NCI-H446 (cell line): ENCODE data around the gene PPIB.
"Not testable (repeated sequence)": the region's sequence is repeated elsewhere in the genome, so short reads cannot be mapped to it uniquely, and the experiment has no call there.

ENCODE experiments used
- DNase-seq, 2 experiments: peaks; one replicate each; lab custom pipeline; 2025; lab: John Stamatoyannopoulos, UW

PPIB gene

DNA sequence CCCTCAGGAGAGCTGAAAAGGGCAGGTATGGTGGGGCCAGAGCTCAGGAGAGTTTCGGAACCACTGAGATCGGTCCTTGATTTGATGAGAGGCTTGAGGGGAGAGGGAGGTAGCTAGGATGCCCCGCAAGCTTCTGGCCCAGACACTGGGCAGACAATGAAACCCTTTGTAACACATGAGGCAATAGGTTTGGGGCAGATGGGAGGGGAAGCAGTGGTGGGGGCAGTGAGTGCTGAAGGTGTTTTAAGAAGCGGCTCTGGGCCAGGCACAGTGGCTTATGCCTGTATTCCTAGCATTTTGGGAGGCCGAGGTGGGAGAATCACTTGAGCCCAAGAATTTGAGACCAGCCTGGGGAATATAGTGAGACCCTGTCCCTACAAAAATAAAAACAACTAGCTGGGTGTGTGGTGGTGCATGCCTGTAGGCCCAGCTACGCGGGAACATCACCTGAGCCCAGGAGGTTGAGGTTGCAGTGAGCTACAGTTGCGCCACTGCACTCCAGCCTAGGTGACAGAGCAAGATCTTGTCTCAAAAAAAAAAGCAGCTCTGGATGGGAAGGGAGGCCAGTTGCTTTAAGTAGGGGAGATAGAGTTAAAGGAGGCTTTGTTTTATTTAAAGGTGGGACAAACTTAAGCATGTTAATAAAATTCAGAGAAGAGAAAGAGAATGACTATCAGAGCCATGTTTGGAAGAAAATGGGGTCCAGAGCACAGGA, 20.9 kb downstream of the PPIB start:
- DNase-seq = no peak

DNA sequence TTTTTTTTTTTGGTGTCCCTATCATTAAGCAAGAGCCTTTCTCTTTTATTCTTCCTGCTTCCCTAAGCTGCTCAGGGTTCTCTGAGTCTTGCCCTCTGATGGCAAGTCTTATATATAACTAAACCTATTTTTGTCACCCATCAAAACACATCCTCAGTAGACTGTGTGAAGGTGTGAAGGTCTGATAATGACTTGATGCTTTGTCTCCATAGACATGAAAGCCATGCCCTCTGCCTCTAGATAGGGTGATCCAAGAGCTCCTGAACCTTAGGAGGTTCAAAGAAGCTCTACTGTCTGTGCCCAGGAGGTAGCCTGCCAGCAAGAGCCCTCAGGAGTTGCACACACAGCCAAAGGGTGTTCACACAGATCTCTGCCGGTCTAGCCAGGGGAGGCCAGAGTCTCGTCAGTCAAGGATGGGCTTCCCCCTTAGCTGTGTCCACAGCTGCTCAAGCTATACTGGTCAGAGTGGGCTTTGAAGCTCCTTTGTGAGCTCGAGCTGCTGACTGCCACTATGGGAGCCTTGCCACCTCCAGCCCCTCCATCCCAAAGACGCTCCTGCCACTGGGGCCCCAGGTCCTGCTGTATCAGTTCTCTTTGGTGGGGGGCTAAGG, 24.4 kb downstream of the PPIB start:
- no peak for DNase-seq

DNA sequence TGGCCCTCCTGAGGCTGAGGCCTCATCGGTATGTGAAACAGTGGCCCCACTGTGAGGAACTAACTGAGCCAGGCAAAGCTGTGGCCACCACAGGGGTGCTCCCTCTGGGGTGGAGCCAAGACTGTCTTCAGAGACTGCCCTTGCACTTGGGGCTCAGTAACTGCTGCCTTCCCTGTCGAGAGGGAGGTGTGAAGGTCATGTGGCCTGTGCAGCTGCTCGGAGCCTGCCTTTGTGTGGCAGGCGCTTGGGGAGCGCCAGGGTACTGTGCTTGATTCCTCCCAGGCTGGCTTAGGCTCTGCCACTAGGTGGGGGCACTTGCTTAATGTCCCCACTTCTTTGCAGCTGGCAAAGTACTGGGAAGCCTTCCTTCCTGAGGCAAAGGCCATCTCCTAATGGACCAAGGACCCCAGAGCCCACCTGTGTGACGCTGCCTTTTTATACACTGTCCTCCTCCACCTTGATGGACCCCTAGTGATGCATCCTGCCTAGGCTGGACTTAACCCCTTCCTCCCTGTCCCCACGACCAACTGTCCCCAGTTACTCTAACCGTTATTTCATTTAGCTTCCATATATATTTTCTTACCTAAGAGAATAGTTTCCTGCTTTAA, 25.5 kb downstream of the PPIB start:
- DNase-seq = no peak

DNA sequence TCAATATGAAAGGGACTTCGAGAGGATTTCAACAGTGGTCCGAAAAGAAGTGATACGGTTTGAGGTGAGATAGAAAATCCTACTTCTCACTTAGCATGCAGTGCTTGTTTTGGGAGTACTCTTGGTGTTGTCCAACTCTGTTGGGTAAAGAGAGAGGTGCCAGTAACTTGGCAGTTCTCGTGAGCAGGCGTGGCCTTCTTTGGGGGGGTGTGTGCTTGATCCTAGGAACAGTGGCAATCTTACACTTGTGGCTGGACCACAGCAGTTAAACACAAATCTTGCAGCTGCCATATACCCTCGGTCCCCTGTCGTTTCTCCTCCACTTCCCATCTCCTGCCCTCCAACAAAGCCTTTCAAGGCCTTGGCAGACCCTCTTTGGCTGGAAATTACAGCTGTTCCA, 26.5 kb downstream of the PPIB start:
- DNase-seq = no peak

DNA sequence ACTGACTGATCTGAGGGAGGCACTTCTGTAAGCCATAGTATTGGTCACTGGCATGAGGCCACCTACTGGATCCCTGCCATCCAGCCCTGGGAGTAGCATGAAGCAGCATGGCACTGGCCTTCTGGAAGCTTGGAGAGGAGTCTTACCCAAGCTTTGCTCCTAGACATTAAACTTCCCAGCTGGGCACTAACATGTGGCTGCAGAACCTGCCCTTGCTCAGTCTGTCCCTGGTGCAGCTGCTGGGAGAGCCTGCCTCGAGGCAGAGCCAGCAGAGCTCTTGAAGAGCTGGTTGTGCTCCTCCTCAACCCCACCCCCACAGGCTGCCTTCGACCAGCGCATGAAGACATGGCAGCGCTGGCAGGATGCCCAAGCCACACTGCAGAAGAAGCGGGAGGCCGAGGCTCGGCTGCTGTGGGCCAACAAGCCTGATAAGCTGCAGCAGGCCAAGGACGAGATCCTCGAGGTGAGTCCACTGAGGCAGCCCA, 28.4 kb downstream of the PPIB start:
- DNase-seq = peak in 1 of 2 experiments; percentile 37

DNA sequence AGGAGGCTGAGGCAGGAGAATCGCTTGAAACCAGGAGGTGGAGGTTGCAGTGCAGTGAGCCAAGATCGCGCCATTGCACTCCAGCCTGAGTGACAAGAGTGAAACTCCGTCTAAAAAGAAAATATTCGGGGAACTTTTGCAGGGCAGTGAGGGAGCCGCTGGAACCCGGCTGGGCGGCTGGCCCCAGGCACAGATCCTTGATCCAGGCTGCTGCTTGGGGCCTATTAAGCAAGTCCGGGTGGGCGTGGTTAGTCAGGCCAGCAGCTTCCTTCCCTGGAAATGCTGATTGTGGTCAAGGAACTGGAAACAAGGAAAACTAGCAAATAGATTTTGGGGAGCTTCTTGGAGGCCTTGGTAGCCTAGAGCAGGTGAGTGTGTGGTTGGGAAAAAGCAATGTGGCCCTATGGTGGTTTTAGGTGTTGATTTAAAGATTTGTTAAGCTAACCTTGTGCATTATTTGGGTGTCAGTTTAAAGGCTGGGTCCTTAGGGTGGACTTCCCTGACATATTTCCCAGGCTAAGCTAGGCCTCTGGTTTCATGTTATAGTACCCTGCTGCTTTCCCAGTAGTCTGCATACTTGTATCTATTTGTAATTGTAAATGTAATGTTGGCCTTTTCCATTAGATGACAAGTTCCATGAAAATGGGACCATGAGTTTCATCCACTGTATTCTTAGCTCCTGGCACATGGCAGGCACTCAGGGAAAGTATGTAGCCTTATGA, 29.0 kb downstream of the PPIB start:
- no peak for DNase-seq

DNA sequence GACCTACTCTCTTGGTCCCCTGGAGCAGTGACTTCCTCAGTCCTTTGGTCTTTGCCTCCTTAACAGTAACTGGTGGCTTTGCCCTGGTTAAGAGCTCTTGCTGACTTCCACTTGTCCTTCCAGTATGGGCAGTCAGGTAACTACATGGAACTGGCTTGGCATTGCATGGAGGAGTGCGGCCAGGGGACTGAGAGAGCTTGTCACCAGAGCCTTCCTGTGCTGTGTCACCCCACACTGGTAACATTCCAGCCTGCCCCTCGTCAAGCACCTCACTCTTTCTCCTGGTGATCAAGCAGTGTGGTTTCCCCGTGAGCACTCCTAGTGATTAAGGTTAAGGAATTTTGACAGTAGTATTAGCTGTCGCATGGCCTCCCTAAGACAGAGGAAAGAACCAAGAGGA, 30.6 kb downstream of the PPIB start:
- no peak for DNase-seq

DNA sequence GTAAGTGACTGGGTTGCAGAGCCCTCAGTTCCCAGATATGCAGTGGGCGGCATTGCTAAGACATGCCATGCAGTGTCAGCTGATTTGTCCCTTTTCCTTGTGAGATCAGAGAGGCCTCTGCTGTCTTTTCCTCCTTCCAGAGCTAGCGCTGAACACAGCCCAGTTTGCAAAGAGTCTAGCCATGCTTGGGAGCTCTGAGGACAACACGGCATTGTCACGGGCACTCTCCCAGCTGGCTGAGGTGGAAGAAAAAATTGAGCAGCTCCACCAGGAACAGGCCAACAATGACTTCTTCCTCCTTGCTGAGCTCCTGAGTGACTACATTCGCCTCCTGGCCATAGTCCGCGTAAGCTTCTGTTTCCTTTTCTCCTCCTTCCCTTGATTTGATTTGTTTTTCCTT, 31.3 kb downstream of the PPIB start:
- no peak for DNase-seq

DNA sequence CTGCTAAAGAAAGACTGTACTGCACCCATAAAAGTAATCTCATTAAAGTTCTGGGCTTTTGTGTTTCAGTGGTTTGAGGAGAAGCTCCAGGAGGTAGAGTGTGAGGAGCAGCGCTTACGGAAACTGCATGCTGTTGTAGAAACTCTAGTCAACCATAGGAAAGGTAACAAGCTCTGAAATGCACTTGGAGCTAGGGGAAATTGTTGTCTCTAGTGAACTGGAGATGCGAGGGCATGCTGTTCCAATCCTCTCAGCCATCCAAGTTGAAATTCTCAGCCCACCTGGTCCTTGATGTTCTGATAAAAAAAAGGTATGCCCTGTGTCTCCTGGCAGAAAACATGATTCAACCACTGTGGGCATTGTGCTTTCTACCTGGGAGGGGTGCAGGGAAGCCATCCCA, 32.7 kb downstream of the PPIB start:
- DNase-seq = no peak

DNA sequence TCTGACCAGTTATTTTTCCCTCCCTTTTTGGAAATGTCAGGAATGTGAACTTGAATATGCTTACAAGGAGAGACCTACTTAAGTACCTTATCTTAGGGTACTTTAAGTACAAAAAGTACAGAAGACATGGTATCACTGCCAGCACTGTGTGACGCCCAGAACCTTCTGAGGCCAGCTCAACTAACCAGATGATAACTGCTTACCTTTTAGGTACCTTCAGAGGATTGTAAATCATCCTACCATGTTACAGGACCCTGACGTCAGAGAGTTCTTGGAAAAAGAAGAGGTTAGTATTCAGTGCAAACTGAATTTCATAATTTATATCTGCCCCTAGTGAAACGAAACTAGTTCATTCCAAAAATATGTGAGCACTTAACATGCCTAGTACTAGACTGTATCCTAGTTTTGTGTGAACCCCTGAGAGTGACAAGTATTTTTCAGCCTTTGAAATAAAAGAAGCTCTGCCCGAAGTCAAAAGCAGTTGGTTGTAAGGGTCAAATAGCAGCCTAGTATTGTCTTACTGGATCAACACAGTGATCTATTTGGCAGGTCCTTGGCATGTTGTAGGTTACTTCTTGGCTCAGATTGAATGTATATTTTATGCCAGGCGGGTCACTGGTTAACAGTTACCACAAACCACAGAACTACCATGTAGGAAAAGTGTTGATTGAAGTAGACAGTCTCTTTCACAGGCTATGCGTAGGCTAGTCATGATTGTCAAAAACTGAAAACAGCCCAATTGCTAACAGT, 35.1 kb downstream of the PPIB start:
- no peak for DNase-seq

DNA sequence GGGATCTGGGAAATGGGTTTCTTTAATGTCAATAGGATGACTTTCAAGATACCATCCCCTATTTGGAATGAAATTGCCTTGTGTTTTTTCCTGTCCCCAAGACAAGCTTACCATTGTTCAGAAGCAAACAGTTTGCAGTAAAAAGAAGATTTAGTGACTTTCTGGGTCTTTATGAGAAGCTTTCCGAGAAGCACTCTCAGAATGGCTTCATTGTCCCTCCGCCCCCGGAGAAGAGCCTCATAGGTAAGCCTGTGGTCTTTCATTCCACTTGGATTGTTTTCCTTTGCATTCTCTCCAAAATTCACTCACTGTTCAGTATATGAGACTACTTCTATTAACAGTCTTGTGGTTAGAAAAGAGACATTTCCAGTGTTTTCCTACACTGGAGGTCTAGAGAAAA, 36.8 kb downstream of the PPIB start:
- DNase-seq = no peak

DNA sequence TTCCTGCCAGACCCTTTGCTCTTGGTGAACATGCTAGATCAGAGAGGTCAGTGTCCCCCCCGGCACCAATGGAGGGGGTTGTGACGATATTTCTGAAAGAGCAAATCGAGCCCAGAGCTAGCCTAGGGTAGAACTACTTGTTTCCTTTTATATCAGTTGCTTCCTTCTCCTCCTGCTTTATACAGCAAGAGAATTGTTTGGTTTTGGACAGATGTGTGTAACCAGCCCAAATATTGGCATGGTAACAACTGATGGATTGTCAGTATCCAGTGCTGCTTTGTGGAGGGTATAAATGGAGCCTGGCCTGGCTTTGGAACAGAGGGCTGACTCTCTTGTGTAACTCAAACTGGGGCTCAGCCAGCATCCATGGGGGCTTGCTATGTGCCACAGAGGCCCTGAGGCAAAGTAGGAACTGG, 39.9 kb downstream of the PPIB start:
- no peak for DNase-seq

DNA sequence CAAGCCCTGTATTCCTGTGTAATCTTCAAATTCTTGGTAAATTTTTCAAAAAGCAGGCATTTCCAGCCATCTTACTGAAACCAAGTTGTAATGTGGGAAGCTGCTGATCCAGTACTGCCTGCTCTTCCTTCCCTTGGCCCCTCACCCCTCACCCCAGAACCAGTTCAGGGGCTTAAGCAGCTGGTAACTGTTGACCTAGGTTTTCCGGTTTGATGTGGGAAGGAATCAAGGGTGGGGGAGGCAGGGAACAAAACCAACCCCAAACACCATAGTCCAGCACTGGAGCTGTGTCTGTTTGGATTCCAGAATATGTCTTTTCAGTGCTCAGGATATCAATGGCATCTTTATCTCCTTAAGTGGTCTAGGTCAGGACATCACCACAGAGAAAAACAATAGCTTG, 40.4 kb downstream of the PPIB start:
- no peak for DNase-seq

DNA sequence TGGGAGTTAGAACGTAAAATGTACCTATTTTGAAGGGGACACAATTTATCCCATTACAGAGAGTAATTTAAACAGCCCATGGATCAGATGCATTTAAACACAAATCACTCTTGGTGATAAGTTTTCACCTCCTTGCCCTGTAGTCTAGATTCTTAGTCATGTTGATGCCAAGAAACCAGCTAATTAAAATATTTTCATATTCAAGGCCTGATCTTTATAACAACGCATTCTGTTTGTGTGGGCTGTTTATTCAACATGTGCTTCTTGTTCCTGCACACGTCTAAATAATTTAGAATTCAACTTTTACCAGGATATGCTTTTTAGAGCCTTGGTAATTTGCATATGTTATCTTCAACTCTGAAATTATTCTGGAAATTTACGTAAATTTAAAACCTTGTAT, 41.2 kb downstream of the PPIB start:
- DNase-seq = no peak

DNA sequence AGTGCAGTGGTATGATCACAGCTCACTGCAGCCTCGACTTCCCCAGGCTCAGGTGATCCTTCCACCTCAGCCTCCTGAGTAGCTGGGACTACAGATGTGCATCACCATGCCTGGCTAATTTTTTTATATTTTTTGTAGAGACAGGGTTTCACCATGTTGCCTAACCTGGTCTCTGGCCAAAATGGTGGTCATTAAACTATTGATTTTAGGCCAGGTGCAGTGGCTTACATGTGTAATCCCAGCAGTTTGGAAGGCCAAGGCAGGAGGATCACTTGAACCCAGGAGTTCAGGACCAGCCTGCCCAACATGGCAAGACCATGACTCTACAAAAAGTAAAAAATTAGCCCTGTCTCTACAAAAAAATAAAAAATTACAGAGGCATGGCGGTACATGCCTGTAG, 42.5 kb downstream of the PPIB start:
- not testable (repeated sequence) for DNase-seq

DNA sequence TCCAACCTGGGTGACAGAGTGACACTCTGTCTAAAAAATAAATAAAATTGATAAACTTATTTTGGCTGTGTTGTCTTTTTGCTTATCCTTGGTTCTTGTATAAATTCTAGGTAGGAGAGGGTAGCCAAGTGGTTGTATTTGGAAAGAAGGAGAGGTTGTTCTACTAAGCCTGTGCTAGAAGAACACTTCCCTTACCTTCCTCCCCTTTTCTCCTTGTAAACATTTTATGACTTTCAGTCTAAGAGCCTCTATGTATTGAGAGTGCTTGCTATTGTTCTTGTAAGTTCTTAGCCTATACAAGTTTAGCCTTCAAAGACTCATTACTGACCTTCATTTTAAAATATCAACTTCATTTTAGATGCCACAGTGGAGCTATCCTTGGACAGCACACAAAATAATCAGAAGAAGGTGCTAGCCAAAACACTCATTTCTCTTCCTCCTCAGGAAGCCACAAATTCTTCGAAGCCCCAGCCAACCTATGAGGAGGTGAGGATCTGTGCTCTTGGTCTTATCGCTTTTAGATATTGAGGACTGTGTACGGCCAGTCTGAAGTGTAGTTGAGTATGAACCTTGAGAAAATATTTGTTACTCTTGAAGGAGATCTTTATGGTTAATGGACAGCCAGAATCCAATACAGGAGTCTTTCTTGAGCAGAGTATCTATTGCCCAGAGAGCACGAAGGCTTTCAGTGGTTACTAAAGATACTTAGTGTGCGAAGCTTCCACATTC, 44.9 kb downstream of the PPIB start:
- DNase-seq = no peak

DNA sequence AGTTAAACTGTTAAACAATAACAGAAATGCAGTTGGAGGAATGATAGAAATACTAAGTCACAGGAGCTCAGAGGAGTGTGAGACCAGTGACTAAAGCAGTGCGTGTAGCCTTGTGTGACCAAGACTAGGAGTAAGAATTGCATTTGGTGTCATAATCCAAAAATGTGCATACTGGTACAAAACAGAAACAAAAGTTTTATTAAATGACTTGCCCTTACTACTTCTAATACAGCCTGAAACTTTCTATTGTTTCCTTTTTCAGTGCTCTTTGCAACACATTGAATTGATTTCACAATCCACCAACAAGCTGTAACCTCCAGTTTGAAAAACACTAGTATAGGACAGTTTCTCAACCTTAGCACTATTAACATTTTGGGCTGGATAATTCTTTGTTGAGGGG, 49.9 kb downstream of the PPIB start:
- DNase-seq = no peak

DNA sequence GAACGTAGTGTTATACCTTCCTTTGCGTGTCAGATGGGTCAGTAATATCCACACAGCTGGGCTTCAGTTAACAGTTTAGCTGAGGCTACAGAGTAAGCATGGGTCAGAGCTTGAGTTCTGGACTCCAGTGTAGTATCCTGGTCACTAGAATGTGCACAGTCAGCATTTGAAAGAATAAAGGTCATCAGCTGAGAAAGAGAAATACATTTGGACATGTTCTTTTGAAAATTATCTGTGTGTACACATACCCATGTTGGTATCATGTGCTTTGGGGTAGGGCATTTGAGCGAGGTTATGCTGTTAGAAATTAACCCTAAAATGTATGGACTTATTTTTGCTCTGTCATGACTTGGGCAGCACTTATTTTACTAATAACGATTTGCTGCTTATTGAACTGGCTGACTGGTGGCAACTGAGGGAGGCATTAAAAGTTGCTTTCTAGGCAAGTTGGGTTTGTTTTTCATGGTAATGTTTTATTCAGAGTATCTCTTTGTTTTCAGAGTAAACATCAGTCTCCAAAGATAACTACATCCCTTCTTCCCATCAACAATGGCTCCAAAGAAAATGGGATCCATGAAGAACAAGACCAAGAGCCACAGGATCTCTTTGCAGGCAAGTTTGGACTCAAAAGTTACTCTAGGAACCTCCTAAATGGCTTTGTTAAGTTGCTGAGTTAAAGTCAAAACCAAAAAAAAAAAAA, 50.6 kb downstream of the PPIB start:
- DNase-seq = no peak

DNA sequence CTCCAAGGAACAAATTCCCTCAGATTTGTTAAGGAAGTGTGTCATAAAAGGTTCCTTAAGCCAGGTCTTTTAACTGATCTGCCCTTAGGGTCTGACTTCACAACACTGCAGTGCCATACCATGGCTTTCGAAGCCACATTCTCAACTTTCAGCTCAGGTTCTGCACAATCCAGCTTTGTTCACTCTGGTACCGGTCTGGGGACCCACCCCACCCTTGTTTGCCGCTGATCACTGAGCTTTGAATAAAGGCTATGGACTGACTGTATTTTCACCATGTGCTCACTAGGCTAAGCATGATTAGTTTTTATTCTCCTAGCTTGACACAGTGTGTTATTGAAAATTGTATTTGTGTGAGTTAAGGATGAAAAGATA, 51.2 kb downstream of the PPIB start:
- no peak for DNase-seq

DNA sequence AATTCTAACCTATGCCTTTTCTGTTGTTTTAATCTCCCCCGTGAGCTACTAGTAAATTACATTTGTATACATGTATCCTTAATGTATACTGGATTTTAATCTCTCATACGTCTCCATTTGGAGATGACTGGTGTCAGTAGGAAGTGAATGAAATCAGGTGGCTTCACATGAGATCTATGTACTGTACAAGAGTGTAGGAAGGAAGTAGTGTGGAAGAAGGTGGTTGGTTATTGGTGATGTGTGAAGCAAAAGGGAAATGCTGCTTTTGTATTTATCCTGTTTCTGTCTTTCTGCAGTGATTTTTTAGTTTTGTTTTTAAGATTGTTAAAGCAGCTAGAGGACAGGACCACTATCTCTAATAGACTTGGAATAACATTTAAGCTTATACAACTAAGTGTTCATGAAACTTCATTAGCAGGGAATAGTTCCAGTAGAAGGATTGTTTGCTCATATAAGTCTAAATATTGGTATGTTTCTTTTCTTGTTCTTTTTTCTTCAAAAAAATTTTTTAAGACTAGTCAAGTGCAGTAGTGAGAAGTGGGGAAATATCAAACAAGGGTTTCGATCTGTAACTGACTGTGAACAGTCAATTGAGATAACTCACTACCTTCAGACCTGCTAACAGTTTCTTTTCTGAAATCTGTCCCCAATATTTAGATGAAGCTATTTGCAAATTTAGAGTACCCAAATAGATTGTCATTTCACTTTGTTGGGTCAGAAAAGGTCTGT, 51.7 kb downstream of the PPIB start:
- DNase-seq = no peak
